ENCODE measurements around the gene SPIN1.

DNA sequence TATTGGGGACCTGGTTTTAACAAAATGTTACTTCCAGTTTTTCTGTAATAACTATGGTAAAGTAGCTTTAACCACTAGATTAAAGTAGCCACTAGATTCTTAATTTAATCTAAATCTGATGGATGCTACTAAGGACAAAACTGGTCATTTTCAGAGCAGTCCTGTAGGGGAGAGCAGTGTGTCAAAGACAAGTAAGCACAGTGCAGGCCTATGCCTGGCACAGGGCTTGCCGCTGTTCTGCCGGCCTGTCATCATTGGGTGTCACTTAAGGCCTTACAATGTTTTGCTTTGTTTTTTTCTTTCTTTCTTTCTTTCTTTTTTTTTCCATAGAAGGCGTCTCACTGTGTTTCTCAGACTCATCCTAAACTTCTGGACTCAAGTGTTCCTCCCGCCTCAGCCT lies 93.7 kb downstream of the SPIN1 start:
- TF ChIP-seq CTCF (IDR thresholded peaks at IDR 0.05; ENCODE audit: poor library complexity) (no peak), EZH2phosphoT487 (IDR thresholded peaks at IDR 0.05; ENCODE audit: low read depth, severe bottlenecking, unreplicated experiment) (no peak), EZH2 (IDR thresholded peaks at IDR 0.05; ENCODE audit: borderline replicate concordance) (no peak)

Measured in hepatocyte (in vitro differentiated cells).